HG02678 (cell line): Measurements from ENCODE around the gene KLHL29.

Experiments
- ATAC-seq: cut with Tn5 transposase; IDR thresholded peaks from one replicate; pipeline ENCODE4 v1.9.1; 2021; ENCODE audit warnings: mild to moderate bottlenecking, moderate library complexity; ENCODE audit not compliant: unreplicated experiment

KLHL29 gene

DNA sequence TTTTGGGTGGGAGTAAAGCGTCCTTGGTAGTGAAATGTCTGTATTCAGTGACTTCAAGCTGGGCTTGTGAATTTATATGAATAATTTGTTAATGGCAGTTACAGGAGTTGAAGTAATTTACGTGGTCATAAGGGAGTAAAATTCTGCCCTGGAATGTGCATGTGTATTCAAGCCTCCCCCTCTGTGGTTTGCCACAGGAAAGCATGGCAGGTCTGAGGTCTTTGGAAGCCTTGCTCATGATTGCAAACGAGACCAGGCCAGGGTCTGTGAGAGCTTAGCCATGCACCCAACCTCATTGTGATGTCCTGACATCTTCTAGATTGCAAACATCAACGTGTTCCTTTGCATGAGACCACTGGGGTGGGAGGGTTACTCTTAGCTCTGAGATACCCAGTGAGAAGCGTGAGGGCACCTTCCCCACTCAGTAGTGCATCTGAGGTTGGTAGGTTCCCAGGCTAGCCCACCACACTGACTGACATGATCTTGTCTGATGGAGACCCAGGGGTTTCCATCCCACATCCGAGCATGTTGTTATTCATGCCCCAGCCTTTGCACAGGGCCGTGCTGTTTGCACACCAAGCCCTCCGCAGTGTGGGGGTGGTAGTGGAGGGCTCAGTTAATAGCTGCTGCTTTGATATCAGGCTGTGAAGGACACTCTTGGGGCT, 216.5 kb downstream of the KLHL29 start:
- no peak for ATAC-seq

DNA sequence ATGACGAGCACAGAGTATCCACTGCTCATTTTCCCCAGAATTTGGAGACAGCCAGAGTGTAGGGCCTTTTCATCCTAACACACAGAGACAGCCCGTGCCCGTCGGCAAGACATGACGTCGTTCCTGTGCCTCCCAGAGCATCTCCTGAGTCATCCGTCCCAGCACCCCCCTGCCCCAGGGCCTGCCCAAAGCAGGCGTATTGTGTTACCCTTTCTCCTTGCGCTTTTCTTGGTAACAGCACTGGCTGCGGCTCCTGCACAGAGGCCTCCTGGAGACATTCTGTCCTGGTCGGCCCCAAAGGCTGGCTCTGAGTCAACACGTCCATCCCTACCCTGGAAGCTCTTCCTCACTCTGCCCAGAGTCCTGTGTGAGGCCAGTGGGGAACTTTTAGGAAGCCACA, 217.1 kb downstream of the KLHL29 start:
- no peak for ATAC-seq

DNA sequence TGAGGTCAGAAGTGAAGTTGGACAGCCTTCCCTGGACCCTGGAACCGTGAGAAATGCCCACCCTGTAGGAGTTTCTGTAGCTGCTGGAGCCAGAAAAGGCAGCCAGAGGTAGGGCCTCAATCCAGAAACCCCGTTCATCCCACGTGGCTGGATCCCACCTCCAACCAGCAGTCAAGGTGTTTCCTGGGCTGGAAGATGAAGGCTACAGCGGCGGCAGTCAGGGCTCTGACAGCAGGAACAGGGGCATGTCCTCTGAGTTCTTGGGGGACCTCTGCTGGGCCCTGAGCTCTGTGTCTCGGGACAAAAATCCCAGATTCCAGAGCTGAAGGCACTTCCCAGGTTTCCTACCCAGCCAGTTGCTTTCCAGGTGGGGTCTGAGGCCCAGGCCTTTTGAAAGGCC, 218.2 kb downstream of the KLHL29 start:
- ATAC-seq: no peak

DNA sequence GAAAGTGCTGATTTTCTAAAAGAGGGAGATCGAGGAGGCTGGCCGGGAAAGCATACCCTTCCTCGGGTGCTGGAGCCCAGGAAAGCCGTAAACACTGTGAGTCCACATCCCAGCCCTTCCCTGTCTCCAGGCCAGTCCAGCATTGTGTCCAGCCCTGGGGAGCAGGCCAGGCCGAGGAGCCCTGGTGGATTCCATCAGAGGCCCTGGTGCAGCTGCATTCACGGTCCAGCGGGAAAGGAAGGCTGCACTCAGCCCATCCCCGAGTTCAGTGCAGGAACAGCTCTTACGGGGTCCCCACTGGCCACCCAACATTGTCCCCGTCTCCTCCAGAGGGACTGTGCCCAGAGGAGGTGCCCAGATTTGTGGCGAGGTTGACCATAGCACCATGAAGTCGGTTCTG, 218.6 kb downstream of the KLHL29 start:
- no peak for ATAC-seq

DNA sequence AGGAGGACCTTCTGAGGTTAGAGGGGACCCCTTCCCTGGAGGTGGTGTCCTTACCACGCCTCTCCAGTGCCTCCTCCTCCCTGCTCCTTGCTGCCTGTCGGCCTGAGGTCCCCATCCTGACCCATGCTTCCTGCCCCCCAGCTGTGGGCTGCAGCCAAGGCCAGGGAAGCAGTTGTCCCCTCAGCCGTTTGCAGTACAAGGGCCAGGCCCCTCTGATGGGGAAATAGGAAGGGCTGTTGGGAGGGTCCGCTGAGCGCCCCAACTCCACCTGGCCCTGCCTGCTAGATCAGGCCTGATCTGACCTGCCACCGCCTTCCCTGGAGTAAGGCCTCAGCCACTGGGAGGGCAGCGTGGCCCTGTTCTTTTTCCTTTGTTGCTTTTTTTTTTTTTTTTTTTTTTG, 219.8 kb downstream of the KLHL29 start:
- no peak for ATAC-seq

DNA sequence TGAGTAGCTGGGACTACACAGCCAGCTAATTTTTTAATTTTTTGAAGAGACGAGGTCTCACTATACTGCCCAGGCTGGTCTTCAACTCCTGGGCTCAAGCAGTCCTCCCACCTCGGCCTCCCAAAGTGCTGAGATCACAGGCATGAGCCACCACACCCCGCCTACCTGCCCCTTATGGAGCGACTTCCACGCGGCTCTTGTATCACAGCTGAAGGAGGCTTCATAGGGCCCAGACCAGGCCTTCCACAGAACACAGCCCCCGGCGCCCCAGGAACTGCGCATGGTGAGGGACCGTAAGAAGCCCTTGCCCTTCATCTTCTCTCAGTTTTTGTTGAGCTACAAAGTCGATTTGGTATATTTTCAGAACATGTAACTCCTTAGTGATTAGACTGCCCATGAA, 220.3 kb downstream of the KLHL29 start:
- ATAC-seq: no peak

DNA sequence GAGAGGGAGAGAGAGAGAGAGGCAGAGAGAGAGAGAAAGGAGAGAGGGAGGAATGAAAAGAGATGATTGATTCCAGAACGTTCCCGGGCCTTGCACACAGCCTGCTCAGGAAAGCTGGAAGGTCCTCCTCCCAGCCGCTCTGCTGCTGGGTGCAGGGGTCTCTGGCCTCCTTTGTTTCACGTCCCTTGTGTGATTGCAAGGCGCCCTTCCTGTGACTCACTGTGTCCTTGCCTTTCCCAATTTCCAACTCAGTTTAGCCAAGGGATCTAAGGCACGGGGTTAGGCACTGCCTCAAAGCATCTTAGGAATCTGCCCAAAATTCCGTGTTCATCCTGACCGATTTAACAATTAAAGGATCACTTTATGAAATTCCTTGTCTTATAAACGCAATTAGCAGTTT, 221.2 kb downstream of the KLHL29 start:
- ATAC-seq: no peak

DNA sequence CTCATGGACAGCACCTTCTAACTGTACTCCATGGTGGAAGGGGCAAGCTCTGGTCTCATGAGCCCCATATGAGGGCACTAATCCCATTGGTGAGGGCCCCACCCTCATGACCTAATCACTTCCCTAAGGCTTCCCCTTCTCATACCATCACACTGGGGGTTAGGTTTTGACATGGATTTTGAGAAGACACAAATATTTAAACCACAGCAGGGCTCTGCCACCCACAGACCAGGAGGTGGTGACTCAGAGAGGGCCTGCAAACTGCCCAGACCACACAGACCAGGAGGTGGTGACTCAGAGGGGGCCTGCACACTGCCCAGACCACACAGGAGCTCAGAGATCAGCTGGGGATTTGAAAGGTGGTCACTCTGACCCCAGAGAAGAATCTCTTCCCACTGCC, 222.0 kb downstream of the KLHL29 start:
- no peak for ATAC-seq

DNA sequence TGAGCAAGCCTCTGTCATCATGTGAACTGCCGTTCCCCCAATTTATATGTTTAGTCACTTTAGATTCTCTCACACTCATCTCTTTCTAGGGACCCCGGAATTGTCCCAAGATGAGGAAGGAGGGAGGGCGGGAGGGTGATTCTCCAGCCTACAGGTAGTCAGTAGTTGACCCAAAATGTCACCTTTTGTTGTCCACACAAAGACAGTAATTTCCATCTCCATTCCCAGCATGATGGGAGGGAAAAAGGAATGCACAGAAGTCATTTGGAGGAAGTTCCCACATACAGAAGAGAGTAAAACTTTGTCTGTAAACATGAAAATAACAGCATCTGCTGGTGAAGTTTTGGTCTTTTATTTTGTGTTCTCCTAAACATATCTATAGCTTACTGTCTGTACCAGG, 222.9 kb downstream of the KLHL29 start:
- no peak for ATAC-seq

DNA sequence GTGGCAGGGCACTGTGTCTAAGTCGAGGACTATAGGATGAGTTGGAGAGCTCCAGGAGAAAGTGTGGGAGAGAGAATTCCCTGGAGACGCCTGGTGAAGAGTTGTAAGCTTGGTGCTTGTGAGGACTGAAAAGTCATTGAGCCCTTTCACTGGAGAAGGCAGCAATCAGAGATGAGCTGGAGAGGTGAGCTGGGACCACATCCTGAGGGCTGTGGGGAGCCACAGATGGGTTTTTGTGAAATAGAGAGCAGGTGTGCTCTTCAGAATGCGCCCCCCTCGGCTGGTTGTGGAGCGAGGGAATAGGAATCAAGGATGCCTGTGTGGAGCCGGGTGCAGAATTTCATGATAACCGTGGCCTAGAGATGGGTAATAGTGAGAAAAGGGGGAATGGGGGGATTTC, 224.3 kb downstream of the KLHL29 start:
- ATAC-seq: no peak

DNA sequence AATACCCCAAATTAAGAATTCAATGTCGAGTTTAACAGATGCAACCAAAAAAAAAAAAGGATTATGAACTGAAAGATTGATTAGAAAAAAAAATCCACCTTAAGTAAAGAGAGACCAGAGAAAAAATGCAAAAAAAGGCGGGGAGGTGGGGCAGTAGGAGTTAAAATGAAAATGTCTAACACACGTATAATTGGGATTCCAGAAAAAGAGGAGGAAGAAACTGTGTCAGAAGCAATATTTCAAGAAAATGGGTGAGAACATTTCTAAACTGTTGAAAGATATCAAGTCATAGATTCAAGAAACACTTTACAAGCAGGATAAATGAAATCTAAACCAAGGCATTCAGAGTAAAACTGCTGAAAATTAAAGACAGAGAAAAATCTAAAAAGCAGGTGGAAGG, 226.9 kb downstream of the KLHL29 start:
- no peak for ATAC-seq

DNA sequence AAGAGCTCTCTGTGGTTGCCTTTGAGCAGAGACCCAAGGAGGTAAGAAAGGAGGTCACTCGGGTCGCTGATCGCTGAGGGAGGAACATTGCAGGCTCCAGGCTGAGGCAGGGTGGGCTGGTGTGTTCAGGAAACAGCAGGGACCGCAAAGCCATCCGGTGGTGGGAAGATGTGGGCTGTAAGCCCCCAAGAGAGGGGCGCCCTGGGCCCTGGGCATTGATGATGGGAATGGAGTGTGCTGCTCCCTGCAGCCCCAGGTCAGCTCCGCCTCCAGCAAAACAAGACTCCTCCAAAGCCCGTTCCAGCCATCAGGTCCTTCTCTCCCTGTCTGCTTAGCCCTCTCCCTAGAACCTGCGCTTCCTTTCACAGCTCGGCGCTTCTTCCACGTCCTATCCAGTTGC, 229.7 kb downstream of the KLHL29 start:
- no peak for ATAC-seq

DNA sequence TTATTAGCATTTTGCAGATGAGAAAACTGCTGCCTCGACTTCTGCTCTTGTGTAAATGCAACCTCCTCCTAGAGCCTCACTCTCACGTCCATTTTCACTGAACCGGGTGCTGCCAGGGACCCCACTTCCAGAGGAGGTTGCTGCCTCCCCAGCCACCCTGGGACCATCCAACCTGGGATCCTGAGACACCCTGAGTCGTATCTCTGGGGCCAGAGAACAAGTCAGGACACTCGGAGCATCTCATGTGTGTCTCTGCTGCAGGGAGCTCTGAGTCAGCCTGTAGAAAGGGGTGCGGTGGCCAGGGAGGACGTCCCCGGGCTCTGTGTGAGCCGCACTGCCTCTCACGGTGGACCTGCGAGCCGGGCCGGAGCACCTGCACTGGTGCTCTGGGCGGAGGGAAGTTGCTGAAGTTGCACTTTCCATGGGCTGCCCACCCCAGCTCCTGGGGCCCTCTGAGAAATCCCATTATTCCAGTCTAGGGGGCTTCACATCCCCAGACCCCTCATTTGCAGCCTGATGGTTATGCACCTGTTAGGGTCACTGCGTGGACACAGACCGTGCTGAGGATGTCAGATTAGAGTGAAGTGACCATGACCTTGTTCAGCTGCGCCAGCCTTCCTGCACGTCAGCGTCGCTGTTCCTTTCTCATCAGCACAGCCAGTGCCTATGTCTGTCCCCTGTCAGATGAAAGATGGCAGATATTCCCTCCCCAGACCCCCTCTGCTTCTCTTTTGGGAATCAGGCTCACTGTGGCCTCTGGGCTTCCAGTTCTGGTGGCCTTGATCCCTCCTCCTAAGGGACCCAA, 230.4 kb downstream of the KLHL29 start:
- no peak for ATAC-seq

DNA sequence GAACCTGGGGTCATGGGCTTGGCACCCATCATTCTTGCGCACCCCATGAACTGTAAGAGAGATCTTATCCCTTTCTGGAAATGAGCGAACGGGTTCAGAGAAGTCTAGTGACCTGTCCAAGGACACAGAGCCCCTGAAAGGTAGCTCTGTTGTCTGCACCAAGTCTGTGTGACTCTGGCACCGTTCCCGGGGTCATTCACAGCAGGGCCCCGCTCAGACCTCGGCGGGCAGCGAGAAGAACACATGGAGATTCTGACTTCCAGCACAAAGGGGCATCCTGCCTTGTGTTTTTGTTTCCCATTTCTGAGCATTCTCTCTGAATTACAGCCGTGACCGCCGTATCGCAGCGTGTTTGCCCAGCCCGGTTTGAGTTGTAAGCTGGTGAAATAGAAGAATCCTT, 231.7 kb downstream of the KLHL29 start:
- ATAC-seq: no peak

DNA sequence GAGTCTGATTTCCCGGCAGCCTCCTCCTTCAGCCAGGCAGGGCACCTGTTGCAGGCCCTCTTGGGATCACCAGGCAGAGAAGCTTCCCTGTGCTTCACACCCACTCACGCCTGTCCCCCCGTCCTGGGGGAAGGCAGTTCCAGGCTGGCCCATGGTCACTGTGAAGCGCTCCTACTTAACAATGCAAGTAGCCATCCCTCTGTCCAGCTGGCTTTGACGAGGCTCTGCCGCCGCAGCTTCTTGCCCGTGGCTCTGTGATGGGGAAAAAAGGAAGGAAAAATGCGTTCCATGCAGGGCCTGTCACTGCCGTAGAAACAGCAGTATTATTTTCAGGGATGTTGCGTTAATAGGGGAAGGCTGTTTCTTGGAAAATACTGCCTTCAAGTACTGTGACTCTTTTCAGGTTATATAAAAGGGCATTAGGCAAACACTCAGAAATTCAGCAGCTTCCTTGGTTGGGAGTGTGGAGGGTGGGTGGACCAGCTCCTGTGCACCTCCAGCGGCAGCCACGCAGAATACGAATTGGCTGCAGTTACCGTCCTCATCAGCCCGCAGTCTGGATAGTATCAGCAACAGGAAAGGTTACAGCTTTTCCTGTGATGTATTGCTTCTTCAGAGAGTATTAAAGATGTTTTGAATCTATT, 232.3 kb downstream of the KLHL29 start:
- no peak for ATAC-seq

DNA sequence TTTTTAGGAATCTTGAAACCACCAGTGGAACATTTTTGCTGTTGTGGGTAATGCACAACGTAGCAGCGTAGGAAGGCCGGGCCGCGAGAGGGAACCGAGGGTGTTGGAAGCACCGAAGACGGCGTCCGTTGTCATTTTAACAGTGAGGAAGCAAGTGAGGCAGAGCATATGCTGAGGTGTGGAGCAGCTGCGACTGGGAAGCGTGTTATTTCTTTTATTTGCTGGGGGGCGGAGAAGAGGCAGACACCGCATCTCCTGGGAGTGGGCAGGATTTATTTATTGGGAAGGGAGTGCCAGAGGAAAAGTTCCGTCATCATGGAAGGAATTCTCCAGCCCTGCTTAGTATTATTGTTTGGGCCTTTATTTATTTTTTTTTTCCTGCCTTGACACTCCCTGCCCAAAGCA, 232.8 kb downstream of the KLHL29 start:
- no peak for ATAC-seq

DNA sequence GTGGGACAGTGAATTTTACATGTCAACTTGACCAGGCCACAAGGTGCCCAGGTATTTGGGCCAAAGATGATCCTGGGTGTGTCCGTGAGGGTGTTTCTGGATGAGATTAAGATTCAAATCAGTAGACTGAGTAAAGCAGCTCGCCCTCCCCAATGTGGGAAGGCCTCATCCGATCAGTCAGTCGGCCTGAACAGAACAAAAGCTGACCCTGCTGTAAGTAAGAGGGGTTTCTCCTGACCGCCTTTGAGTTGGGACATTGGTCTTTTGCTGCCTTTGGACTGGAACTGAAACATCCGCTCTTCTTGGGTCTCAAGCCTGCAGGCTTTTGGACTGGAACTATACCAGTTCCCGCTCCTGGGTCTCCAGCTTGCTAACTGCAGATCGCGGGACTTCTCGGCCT, 233.3 kb downstream of the KLHL29 start:
- no peak for ATAC-seq

DNA sequence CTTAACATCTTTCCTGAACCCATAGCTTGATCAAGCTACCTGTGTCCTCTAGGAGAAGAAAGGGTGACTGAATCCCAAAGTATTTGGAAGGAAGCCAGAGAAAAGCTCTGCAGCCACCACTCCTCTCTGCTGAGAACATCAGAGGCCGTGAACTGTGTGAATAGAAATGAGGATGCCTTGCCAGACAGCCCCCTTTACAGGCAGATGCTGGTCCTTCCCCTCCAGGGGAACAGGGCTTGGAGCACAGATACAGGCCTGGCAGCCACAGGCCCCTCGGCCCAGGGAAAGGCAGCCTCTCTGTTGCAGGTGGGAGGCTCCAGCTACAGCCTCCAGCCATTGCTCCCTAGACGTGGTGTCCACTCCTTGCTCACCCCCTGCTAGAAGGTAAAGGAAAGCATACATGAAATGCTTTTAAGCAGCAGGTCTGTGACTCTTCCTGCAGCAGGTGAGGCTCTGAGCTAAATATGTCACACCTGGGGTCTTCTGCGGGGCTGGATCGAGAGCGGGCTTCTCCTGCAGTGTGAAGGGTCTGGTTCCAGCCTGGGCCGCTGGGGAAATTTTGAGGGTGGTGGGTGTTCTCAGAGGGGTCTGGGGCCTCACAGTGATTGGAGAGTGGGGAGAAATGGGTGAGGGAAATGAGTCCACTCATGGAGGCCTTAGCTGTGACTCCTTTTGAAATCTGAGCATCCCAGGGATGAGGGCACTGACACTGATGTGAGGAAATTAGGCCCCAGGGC, 234.0 kb downstream of the KLHL29 start:
- no peak for ATAC-seq

DNA sequence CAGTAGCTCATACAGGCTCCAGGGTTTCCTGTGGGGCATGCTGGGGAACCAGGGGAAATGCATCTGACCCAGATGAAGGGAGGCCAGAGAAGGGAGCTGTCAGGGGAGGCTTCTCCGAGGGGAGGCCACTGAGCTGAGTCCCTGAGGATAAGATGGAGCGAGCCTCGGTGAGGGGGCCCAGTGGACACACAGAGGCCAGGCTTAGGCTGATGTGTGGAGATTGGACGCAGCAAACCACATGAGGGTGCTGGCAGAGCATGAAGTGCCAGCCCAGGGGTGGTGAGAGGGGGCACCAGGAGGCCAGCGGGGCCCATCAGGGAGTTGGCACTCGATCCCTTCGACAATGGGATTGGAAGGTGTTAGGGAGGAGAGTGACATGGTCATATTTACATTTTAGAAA, 235.0 kb downstream of the KLHL29 start:
- ATAC-seq: no peak

DNA sequence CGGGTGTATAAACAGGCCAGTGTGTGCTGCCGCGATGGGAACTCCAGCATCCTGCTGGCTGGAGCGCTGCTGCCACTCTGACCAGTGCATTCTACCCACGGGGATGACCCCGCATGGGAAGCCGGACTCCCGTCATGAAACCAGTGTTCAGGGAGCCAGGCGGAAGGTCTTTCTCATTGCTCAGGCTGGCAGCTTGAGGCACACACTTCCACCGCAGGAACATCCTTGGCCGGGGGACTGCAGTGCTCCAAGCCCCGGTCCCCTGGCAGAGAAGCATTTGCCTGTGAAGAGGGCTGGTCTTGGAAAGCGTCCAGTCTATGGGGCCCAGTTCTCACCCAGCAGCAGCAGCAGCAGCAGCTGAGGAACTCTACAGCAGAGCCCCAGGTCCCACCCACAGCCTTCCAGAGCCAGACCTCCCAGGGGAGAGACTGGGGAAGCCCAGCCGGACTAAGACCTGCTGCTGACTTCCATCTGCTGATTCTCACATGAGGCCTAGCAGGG, 235.9 kb downstream of the KLHL29 start:
- no peak for ATAC-seq

DNA sequence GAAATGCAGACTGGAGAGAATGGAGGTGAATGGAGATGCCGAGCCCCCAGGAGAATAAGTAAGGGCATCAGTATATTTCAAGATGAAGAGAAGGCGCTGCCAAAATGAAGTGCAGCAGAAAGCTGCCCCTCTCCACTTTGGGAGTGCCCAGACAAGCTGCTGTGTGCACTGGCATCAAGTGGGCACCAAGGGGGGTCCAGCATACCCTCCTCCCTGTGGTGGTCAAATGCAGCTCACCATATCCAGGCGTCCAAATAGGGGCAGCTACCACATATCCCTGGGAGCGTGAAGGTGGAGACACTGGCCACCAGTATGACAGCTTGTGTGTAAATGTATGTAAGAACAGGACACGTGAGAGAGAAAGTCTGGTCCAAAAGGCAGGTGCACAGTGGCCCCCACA, 236.6 kb downstream of the KLHL29 start:
- ATAC-seq: no peak
